ENCODE results near the gene CFL1.
"Not testable (repeated sequence)": the region's sequence is repeated elsewhere in the genome, so short reads cannot be mapped to it uniquely, and the experiment has no call there.

Gene CFL1

DNA sequence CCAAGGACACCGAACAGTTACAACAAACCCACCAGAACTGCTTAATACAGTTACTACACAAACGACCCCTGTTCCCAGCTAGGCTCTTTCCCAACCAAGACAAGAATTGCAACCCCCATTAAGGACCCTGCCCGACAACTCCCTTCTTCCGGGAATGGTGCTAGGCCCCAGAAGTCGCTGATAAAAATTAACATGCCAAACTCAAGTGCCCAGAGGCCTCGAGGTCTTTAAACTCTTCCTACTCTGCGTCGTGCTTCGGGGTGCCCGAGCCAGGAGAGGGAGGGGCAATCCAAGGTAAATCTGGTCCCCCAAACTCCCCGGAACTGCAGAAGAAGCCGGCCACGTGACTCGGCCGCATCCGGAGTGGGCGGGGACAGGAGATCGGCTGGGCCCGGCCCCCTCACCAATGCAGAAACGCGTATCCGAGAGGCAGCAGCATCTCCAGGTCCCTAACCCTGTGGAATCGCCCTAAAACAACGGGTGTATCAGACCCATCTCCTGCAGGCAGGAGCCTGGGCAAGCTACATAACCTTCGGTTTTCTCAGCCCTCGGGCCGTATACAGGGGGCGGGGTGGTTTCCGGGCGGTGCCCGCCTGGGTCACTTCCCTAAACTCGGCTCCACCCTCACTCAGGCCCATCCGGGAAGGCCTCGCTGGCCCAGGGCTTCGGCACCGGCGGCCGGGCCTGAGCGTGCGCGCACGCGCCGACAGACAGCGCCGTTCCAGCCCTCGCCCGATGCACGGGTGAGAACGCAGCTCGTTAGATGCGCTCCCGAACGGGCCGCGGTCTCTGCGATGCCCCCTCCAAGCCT, 1.1 kb downstream of the CFL1 start:
- DNase-seq, result peak; percentile 84

DNA sequence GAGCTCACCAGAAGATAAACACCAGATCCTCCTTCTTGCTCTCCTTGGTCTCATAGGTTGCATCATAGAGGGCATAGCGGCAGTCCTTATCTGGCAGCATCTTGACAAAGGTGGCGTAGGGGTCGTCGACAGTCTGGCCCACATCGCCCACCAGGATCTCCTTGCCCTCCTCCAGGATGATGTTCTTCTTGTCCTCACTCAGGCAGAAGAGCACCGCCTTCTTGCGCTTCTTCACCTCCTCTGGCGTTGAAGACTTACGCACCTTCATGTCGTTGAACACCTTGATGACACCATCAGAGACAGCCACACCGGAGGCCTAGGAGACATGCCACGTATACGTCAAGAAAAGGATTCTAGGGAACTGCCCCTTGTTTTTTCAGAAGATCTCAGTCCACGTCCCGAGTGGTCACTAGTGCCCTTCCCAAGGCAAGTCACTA, 2.0 kb downstream of the CFL1 start:
- DNase-seq, result no peak

GRCh38 chr11:65854852-65855837, 2.8 kb downstream of the CFL1 start:
- DNase-seq, result no peak

DNA sequence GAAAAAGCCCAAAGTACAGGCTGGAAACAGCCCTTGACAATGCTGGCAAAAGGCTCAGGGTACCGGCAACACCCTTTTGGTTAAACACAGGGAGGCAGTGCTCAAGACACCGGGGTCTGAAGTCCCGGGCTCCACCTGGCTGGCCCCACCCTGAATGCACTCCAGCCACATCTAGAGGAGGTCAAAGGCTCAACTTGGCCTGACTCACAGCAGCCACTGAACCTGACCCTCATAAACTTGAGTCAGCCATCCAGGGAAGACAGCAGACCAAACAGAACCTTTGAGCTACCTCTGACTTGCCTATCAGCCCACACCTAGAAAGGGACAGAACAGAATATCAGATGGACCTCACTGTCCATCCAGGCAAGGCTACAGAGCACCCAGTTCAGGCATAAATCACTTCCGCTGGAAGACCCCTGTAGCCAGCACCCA, 3.8 kb downstream of the CFL1 start:
- DNase-seq, result no peak

DNA sequence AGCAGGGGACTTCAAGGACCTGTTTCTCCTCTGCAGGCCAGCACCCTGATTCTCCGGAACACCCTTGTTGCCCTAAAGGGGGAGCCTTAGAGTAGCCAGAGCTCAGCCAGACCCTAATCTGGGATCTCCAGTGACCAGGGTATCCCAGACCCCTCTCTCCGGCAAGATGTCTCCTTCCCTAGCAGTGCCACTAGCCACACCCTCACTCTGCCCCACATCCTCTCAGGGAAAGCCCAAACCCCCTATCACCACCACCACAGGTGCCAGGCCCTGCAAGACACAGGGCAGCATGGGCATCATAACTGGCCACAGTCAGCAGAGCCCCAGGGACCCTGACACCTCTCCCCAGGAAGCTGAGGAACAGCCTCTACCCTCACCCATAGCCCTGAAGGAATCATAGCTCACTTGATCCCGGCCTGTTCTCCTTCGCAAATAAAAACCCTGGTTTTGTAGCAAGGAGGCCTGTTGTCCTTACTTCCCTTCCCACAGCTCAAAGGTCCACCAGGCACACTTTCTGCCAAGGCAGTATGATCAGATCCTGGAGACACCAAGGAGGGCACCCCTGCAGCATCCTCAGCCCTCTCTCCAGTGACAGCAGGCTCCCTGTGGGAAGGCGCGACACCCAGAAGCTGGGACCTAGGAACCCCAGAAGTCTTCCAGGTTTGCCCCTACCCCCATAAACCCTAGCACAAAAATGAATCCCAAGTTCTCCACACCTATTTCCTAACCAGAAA, 4.6 kb downstream of the CFL1 start:
- no peak for DNase-seq

GRCh38 chr11:65852508-65853245, 5.3 kb downstream of the CFL1 start:
- no peak for DNase-seq

DNA sequence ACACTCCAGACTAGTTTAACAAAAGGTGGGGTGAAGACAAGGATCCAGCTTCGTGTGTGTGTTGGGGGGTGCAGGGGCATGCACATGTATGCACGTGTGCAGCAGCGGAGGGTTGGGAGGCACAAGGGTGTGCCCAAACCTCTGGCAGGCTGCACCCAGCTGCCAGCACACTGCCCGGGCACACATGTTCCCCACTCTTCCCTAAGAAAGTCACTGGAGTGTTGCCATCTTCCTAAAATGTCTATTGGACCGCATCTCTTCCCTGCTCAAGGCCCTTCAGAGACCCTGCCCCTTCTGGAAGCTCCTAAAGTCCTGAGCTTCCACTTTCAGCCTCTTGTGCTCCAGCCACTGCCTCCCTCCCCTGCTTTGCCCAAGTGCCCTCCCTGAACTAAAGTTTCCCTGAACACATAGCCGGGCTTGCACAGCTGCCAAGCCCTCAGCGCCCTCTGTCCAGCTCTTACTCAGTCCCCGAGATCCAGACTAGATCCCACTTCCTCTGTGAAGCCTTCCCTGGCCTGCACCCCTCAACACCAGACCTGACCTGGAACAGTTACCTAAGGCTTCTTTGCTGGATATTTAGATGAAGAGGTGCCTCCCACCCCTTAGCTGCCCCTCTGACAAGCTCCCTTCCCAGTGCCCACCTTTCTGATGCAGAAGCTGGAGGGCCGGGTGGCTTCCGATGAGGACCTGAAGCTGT, 6.0 kb downstream of the CFL1 start:
- no peak for DNase-seq

DNA sequence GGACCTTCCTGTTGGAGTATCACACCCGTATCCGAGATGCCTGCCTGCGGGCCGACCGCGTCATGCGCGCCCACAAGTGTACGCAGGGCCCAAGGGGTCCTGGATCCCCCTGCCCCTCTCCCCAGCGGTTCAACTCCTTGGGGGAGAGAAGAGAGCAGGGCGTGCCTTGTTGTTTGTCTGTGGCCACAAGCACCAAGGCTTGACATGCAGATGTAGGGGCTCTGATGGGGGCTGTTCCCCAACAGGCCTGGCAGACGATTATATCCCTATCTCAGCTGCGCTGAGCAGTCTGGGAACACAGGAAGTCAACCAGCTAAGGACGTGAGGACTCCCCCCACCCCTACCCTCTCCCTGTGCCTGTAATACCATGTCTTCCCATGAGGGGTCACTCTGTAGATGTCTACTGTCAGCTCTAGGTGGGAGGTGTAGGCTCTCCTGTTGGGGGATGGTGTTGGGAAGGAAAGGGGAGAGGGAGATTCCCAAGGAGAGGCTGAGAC, 6.8 kb downstream of the CFL1 start:
- DNase-seq, result no peak

DNA sequence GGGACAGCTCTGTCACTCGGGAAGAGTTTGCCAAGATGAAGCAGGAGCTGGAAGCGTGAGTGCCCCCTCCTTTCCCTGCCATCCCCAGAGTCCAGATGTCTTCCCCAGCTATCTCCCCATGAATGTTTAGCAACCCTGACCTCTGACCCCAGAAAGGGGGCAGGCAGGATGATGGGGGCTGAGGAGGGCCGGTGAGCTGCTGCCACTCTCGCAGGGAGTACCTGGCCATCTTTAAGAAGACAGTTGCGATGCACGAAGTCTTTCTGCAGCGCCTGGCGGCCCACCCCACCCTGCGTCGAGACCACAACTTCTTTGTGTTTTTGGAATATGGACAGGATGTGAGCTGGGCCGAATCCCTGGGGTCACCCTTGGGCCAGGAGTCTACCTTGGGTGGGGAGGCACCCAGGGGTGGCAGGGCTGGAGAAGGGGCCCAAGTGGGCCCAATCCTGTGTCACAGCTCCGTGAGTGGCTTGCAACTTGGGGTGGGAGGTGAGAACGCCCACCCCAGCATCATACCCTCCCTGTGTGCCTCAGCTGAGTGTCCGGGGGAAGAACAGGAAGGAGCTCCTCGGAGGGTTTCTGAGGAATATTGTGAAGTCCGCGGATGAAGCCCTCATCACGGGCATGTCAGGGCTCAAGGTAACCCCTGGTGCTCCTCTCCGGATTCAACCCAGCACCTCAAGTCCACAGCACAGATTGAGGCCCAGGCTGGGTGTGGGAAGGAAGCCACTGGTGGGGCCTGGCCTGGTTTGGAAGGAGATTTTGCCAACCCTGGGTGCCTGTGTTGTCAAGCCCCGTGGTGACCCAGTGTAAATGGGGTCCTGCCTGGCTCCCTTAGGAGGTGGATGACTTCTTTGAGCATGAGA, 7.5 kb downstream of the CFL1 start:
- no peak for DNase-seq

GRCh38 chr11:65849771-65850216, 8.2 kb downstream of the CFL1 start:
- DNase-seq, result no peak

GRCh38 chr11:65849366-65849765, 8.6 kb downstream of the CFL1 start:
- DNase-seq, result no peak

DNA sequence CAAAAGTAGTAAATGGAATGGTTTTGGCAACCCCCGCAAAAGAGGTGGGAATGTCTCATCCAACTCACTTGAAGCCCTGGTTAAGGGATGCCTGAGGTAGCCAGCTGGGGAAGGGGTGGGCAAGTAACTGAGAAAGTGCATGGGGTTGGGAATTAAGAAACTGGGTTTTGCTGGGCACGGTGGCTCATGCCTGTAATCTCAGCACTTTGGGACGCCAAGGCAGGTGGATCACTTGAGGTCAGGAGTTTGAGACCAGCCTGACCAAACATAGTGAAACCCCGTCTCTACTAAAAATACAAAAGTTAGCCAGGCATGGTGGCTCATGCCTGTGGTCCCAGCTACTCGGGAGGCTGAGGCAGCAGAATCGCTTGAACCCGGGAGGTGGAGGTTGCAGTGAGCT, 9.3 kb downstream of the CFL1 start:
- DNase-seq, result not testable (repeated sequence)

- DNase-seq, result no peak
These were observed 10.2 kb downstream of the CFL1 start for GRCh38 chr11:65847746-65848145.

GRCh38 chr11:65844231-65844872, 13.6 kb downstream of the CFL1 start:
- no peak for DNase-seq

DNA sequence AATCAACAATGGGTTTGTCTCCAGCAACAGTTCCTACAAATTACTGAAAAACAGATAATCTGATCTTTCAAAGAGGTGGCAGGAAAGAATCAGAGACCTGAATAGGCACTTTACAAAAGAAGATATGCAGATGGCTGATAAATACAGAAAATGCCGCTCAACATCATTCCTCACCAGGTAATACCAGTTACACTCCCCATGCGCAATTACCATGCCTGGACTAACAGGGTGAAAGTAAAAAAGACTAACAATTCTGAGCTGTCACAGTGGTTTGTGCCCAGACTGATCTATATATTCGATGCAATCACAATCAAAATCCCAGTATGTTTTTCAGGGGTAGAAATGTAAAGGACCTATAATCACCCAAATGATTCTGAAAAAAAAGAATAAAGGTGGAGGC, 14.2 kb downstream of the CFL1 start:
- DNase-seq, result no peak

GRCh38 chr11:65842144-65842543, 15.8 kb downstream of the CFL1 start:
- DNase-seq, result no peak

DNA sequence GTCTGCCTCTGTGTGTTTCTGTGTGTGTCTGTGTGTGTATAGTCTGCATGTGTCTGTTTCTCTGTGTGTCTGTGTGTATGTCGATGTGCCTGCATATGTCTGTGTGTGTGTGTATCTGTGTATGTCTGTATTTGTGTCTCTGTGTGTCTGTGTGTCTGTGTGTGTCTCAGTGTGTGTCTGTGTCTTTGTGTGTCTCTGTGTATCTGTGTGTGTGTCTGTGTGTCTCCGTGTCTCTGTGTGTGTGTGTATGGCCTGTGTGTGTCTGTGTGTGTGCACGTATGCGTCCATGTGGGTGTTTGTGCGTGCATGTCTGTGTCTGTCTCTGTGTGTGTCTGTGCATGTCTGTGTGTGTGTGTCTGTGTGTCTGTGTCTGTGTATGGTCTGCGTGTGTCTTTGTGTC, 23.8 kb downstream of the CFL1 start:
- DNase-seq, result no peak

DNA sequence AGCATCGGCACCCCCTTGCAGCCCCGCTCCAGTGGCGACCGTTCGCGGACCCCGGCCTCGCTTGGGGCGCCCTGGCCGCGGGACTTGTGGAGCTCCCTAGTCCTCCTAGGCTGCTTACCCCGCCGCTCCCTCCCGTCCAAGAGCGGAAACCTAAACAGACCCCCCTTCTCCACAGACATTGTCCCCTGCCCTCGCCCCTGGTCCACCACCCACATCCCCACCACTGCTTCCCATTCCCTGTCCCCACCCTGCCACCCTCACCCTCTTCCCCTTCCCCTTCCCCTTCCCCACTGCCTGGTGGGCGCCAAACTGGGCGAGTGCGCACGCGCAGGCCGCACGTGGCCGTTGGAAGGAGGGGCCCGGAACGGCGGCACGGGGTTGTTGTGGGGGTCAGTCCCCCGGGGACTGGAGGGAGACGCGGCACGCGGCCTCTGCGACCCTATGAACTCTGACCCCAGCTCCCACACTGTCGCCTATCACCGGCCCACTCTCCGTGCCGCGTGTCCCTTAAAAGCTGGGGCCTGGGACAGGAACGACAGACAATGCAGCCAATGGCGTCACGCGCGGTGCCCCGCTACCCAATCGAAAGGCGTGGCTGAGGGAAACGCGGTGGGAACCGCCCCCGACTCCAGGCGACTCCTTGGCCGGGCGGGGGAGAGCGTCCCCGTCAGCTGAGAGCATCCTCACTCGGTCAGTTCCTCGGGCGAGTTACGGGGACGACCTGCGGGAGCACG, 24.5 kb downstream of the CFL1 start, which contains the start of gene SNX32:
TSS of gene SNX32 (plus strand) at position 667 of the 734 bp plus-strand sequence. CDS start 103 bp downstream, outside the sequence.
- DNase-seq, result peak; percentile 95

DNA sequence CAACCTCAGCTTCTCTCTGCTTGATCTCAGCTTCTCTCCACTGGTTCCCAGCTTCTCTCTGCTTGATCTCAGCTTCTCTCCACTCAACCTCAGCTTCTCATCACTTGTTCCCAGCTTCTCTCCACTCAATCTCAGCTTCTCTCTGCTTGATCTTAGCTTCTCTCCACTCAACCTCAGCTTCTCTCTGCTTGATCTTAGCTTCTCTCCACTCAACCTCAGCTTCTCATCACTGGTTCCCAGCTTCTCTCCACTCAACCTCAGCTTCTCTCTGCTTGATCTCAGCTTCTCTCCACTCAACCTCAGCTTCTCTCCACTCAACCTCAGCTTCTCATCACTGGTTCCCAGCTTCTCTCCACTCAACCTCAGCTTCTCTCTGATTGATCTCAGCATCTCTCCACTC, 25.7 kb downstream of the CFL1 start:
- not testable (repeated sequence) for DNase-seq
